HG02759 (cell line): ENCODE results near the gene TGFBI.

ENCODE experiments used
- ATAC-seq: cut with Tn5 transposase; IDR thresholded peaks from one replicate; pipeline ENCODE4 v1.9.1; 2021; ENCODE audit warnings: mild to moderate bottlenecking, moderate library complexity; ENCODE audit not compliant: unreplicated experiment

Gene TGFBI

GRCh38 chr5:136028782-136029742, at the start of gene TGFBI:
Gene TGFBI (plus strand): TSS chr5:136028988. CDS start chr5:136029056, 68 bp downstream.
- ATAC-seq = peak; percentile 60

GRCh38 chr5:135978993-135979392, 49.8 kb upstream of the TGFBI start:
- no peak for ATAC-seq

- no peak for ATAC-seq
These were observed 49.3 kb upstream of the TGFBI start for GRCh38 chr5:135979510-135979909.

- ATAC-seq = no peak
These were observed 48.2 kb upstream of the TGFBI start for GRCh38 chr5:135980620-135981019.

GRCh38 chr5:135985951-135986350, 42.8 kb upstream of the TGFBI start:
- no peak for ATAC-seq

- no peak for ATAC-seq
These were observed 42.4 kb upstream of the TGFBI start for GRCh38 chr5:135986401-135986800.

GRCh38 chr5:135986891-135987401, 41.8 kb upstream of the TGFBI start:
- ATAC-seq = no peak

GRCh38 chr5:135988546-135988945, 40.2 kb upstream of the TGFBI start:
- no peak for ATAC-seq

- ATAC-seq = no peak
These were observed 39.1 kb upstream of the TGFBI start for GRCh38 chr5:135989686-135990085.

- ATAC-seq = no peak
These were observed 38.1 kb upstream of the TGFBI start for GRCh38 chr5:135990528-135991255.

GRCh38 chr5:135991429-135991828, 37.4 kb upstream of the TGFBI start:
- ATAC-seq = no peak

GRCh38 chr5:135993335-135993879, 35.4 kb upstream of the TGFBI start:
- no peak for ATAC-seq

GRCh38 chr5:135993880-135994636, 34.7 kb upstream of the TGFBI start:
- no peak for ATAC-seq

- ATAC-seq = no peak
These were observed 32.8 kb upstream of the TGFBI start for GRCh38 chr5:135995976-135996375.

- no peak for ATAC-seq
These were observed 32.2 kb upstream of the TGFBI start for GRCh38 chr5:135996611-135997010.

- no peak for ATAC-seq
These were observed 31.0 kb upstream of the TGFBI start for GRCh38 chr5:135997673-135998335.

GRCh38 chr5:135998889-135999288, 29.9 kb upstream of the TGFBI start:
- ATAC-seq = no peak

GRCh38 chr5:135999406-136000139, 29.2 kb upstream of the TGFBI start:
- no peak for ATAC-seq

- ATAC-seq = no peak
These were observed 28.6 kb upstream of the TGFBI start for GRCh38 chr5:136000147-136000546.
